SH-SY5Y (cell line): ENCODE data around the gene PPP1R12A.

Source experiments
- GATA2 ChIP-seq: IDR thresholded peaks from 2 replicates; pipeline ENCODE4 v1.6.1; 2011; ENCODE audit warnings: mild to moderate bottlenecking, low read depth, low read length
- GATA3 ChIP-seq: IDR thresholded peaks from 2 replicates; pipeline ENCODE4 v1.6.1; 2011; ENCODE audit warnings: low read depth, mild to moderate bottlenecking, low read length, moderate library complexity

DNA sequence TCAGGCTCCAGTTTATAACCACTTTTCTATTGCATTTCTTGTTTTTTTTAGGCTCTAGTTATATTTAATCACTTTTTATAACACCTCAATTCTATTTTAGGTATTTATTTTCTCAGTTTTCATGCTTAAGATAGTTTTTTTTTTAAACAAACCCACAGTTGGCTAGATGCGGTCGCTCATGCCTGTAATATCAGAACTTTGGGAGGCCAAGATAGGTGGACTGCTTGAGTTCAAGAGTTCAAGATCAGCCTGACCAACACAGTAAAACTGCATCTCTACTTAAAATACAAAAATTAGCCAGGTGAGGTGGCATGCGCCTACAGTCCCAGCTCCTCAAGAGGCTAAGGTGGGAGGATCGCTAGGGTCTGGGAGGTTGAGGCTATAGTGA, 93.0 kb downstream of the PPP1R12A start:
- no peak for TF ChIP-seq GATA2
- no peak for TF ChIP-seq GATA3
